ENCODE results near the gene SMIM9.
"Not testable (repeated sequence)": the region's sequence is repeated elsewhere in the genome, so short reads cannot be mapped to it uniquely, and the experiment has no call there.

- TF ChIP-seq, protein P1, sequence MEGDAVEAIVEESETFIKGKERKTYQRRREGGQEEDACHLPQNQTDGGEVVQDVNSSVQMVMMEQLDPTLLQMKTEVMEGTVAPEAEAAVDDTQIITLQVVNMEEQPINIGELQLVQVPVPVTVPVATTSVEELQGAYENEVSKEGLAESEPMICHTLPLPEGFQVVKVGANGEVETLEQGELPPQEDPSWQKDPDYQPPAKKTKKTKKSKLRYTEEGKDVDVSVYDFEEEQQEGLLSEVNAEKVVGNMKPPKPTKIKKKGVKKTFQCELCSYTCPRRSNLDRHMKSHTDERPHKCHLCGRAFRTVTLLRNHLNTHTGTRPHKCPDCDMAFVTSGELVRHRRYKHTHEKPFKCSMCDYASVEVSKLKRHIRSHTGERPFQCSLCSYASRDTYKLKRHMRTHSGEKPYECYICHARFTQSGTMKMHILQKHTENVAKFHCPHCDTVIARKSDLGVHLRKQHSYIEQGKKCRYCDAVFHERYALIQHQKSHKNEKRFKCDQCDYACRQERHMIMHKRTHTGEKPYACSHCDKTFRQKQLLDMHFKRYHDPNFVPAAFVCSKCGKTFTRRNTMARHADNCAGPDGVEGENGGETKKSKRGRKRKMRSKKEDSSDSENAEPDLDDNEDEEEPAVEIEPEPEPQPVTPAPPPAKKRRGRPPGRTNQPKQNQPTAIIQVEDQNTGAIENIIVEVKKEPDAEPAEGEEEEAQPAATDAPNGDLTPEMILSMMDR (IDR thresholded peaks at IDR 0.05; ENCODE audit: insufficient read depth, low read length) = not testable (repeated sequence)
- TF ChIP-seq POLR2AphosphoS5 (IDR thresholded peaks at IDR 0.05; ENCODE audit: low read depth); REST (IDR thresholded peaks at IDR 0.05; ENCODE audit: insufficient replicate concordance, low read depth): not testable (repeated sequence)
These were observed 18.1 kb downstream of the SMIM9 start for GRCh38 chrX:154816326-154816898.

Data from HL-60 (cell line).